Measurements from ENCODE around the gene SEMA3G.

SEMA3G gene

DNA sequence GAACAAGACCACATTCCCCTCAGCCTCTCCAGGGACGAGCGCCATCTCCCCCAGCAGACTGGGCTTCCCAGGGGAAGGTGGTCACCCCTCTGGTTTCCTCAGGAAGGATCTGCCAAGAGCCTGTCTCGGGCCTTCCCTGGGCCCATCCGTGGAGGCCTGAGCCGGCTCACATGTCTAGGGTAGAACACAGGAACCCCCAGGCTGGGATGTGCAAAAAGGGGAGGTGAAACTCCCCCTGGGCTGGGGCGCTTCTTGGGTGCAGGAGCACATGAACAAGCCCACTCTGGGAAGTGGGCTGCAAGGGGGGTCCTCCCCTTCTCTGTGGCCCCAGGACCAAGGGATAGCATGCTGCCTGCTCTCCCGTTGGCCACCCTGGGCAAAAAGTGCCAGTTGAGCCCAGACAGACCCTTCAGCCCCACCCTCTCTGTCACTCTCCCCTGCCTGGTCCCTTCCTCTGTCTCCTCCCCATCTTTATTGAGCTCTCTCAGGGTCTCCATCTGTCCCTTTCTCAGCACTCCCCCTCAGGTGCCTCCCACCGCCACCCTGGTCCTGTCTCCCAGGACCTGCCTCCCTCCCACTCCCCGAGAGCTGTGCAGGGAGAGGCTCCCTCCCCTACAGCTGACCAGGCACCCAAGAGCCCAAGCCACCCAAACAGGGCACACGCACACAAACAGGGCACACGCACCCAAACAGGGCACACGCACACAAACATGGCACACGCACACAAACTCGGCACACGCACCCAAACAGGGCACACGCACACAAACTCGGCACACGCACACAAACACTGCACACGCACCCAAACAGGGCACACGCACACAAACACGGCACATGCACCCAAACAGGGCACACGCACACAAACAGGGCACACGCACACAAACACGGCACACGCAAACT is 864 bp downstream of the SEMA3G start:
- H3K27ac ChIP-seq: no peak overlapping the region
- no peak for DNase-seq (ENCODE audit: low spot score)
- ChIA-PET CTCF (interaction anchor here (0.7 kb wide), 1 partner anchor 13 kb away, joined by 3 read pairs; no protein-coding TSS in a partner anchor), POLR2A (ENCODE audit: low non-redundant PET) (no interaction called here)
- TF ChIP-seq CTCF (conservative IDR thresholded peaks at IDR 0.05; ENCODE audit: low read depth): no peak

DNA sequence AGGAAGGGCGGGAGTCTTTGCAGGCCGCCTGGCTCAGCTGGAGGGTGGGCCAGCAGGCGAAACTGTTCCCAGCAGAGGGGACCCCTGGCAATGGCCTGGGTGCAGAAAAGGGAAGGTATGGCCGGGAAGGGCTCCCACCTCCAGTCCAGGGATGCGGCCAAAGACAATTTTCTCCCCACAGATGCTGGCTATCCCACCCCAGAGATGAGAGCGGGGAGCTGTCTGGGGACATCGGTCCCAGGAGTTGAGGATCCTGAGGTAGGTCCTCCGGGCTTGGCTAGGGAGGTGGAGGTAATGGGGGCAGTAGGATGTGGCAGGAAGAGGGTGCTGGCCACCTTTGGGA is 1.7 kb downstream of the SEMA3G start:
- DNase-seq (ENCODE audit: low spot score): no peak
- TF ChIP-seq CTCF (conservative IDR thresholded peaks at IDR 0.05; ENCODE audit: low read depth): no peak
- H3K27ac ChIP-seq: no peak overlapping the region
- POLR2A ChIA-PET (ENCODE audit: low non-redundant PET): no interaction called here
- CTCF ChIA-PET: interaction anchor here (0.7 kb wide), 1 partner anchor 14 kb away, joined by 3 read pairs; no protein-coding TSS in a partner anchor

DNA sequence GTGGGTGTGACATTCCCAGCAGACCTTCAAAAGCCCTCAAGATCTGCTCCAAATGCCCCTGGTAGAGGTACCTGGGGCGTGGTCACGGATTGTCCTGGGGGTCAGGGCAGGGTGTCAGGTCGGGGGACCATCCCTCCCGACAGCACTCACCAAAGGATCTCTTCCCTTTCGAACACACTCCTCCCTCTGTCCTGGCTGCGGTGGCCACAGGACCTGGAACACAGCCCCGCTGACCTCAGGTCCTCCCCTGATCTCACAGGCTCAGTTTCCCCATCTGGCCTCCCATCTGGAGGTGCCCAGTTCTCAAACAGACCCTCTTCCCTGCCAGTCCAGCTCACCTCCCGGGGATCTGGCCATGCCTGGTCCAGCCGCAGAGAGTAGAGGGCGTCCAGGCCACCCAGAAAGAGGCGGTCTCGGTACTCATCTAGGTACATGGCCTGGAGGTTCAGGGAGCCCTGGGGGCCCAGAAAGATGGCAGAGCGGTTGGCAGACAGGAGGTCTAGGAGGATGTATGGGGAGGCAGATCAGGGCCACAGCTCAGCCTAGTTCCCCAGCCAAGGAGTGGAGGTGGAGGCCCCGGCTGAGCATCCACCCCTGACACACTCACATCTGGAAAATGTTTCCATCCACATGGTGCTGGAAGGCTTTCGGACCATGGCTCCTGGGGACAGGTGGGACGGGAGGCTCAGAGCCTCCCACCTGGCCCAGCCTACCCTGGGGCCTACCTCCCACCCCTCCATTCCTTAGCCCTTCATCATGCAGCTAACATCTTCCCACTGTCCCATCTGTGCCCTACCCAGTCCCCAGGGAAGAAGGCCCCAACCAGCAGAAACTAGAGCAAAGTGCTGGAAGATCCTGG is 2.3 kb downstream of the SEMA3G start:
- CTCF ChIA-PET: no interaction called here

DNA sequence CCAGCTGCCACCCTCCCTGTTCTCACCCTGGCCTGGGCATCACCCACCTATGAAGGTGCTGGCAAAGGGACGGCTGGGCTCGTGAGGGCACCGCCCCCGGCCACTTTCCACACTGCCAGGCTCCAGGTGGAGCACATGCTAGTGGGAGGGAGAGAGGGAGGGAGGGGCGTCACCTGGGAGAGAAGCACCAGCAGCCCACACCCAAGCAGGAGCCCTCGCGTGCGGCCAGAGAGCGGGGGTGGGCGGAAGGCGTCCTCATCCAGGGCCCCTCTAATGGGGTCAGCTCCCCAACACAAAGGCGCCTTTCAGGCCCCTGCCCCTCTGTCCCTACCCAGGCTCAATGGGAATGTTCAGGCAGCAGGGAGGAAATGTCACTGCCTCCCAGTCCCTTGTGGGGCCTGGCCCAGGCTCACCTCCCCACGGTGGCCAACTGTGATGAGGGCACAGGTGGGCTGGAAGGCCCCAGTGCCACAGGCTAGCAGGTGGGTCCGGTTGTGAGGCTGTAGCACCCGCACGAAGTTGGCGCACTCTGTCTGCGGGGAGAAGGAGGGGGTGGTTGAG is 3.1 kb downstream of the SEMA3G start:
- ChIA-PET CTCF (no interaction called here), POLR2A (ENCODE audit: low non-redundant PET) (no interaction called here)
- no peak overlapping the region for H3K27ac ChIP-seq

More for the DNA sequence above, 2.3 kb downstream of the SEMA3G start:
- no peak for DNase-seq (ENCODE audit: low spot score)
- TF ChIP-seq CTCF (conservative IDR thresholded peaks at IDR 0.05; ENCODE audit: low read depth): no peak
- no peak overlapping the region for H3K27ac ChIP-seq
- POLR2A ChIA-PET (ENCODE audit: low non-redundant PET): no interaction called here

DNA sequence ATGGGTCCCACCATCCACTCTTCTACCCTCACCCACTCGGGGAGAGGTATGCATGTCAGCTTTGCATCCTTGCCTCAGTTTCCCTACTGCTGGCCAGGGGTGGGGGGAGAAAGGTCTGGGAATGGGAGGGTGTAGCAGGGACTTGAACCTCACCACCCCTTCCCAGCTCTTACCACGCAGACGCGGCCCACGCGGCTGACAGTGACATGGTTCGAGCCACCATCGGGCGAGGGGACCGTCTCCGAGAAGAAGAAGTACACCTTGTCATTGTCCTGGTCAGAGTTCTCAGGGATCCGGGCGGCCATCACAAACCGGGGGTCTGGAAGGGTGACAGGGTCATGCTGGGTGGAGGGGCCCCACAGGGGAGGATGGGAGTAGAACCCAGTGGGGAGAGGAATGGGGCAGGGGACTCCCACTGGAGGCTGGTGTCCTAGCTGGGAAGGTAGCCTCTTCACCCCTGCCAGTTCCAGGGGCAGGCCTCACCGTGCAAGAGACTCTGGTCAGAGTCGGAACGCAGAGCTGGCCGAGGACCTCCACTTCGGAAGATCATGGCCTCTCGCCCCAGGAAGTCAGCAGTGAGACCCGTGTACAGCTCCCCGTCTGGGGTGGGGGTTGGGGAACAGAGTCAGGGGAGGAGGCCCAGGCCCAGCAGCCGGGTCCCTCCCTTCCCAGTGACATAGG is 3.7 kb downstream of the SEMA3G start:
- ChIA-PET CTCF (no interaction called here), POLR2A (ENCODE audit: low non-redundant PET) (no interaction called here)
- H3K27ac ChIP-seq: no peak overlapping the region
- TF ChIP-seq CTCF (conservative IDR thresholded peaks at IDR 0.05; ENCODE audit: low read depth): no peak
- no peak for DNase-seq (ENCODE audit: low spot score)

More for the DNA sequence above, 3.1 kb downstream of the SEMA3G start:
- TF ChIP-seq CTCF (conservative IDR thresholded peaks at IDR 0.05; ENCODE audit: low read depth): no peak
- DNase-seq (ENCODE audit: low spot score): no peak

GRCh38 chr3:52440671-52441070 is 4.2 kb downstream of the SEMA3G start:
- H3K27ac ChIP-seq: no peak overlapping the region
- no peak for DNase-seq (ENCODE audit: low spot score)
- POLR2A ChIA-PET (ENCODE audit: low non-redundant PET): no interaction called here
- TF ChIP-seq CTCF (conservative IDR thresholded peaks at IDR 0.05; ENCODE audit: low read depth): no peak
- CTCF ChIA-PET: no interaction called here

All from RWPE1 (cell line).